Mesenchymal stem cell (in vitro differentiated cells and primary cell): ENCODE results near the gene FAM83F.

ENCODE experiments used
- DNase-seq: peaks from one replicate; pipeline ENCODE4 v3.0.0-alpha.2; 2013
- H2AFZ ChIP-seq: one replicate; pipeline ENCODE4 v1.6.1; 2013; ENCODE audit warnings: low read depth, mild to moderate bottlenecking, control low read depth, inconsistent platforms, low read length, moderate library complexity
- H2AK5ac ChIP-seq: 2 replicates; pipeline ENCODE4 v1.6.1; 2013; ENCODE audit warnings: low read length, moderate library complexity, mild to moderate bottlenecking, inconsistent platforms; ENCODE audit not compliant: severe bottlenecking
- H2BK120ac ChIP-seq: one replicate; pipeline ENCODE4 v1.6.1; 2013; ENCODE audit warnings: low read depth, mild to moderate bottlenecking, inconsistent platforms, low read length, moderate library complexity
- H2BK12ac ChIP-seq, 2 experiments: one replicate each; pipeline ENCODE4 v1.6.1; 2013; ENCODE audit warnings: inconsistent platforms in 2 of 2, low read length in 2 of 2, mild to moderate bottlenecking in 2 of 2, moderate library complexity in 2 of 2, control low read depth in 1 of 2
- H2BK15ac ChIP-seq: one replicate; pipeline ENCODE4 v1.6.1; 2013; ENCODE audit warnings: mild to moderate bottlenecking, low read depth, inconsistent platforms; ENCODE audit not compliant: poor library complexity, severe bottlenecking
- H2BK5ac ChIP-seq: 2 replicates; pipeline ENCODE4 v1.6.1; 2013; ENCODE audit warnings: low read depth, mild to moderate bottlenecking, low read length, control low read depth, inconsistent platforms; ENCODE audit not compliant: poor library complexity, severe bottlenecking
- H3K14ac ChIP-seq, 2 experiments: one replicate each; pipeline ENCODE4 v1.6.1; 2013; ENCODE audit warnings: inconsistent platforms in 2 of 2, low read length in 2 of 2, control low read depth in 1 of 2, mild to moderate bottlenecking in 1 of 2, moderate library complexity in 1 of 2
- H3K18ac ChIP-seq, 2 experiments: one replicate each; pipeline ENCODE4 v1.6.1; 2013; ENCODE audit warnings: inconsistent platforms in 2 of 2, low read length in 2 of 2, control low read depth in 1 of 2, low read depth in 1 of 2, mild to moderate bottlenecking in 1 of 2
- H3K23ac ChIP-seq, 2 experiments: one replicate each; pipeline ENCODE4 v1.6.1; 2013; ENCODE audit warnings: inconsistent platforms in 2 of 2, low read length in 2 of 2, mild to moderate bottlenecking in 2 of 2, moderate library complexity in 2 of 2, control low read depth in 1 of 2
- H3K27ac ChIP-seq: 2 replicates; pipeline ENCODE4 v1.5.1; 2013; ENCODE audit warnings: mild to moderate bottlenecking, moderate library complexity, low read length, control low read depth, inconsistent platforms; ENCODE audit not compliant: poor library complexity, severe bottlenecking
- H3K27me3 ChIP-seq, 2 experiments: 2 replicates each; pipeline versions ENCODE4 v1.6.1 to v1.7.0; 2013; ENCODE audit warnings: low read length in 2 of 2, mild to moderate bottlenecking in 2 of 2, moderate library complexity in 2 of 2, control low read depth in 1 of 2, inconsistent platforms in 1 of 2; ENCODE audit not compliant: control insufficient read depth in 1 of 2, insufficient read depth in 1 of 2
- H3K36me3 ChIP-seq, 2 experiments: 2 replicates each; pipeline versions ENCODE4 v1.6.1 to v1.7.0; 2013; ENCODE audit warnings: low read length in 2 of 2, control low read depth in 1 of 2, inconsistent platforms in 1 of 2, low read depth in 1 of 2, mild to moderate bottlenecking in 1 of 2; ENCODE audit not compliant: insufficient read depth in 2 of 2, control insufficient read depth in 1 of 2
- H3K4ac ChIP-seq, 2 experiments: one replicate each; pipeline ENCODE4 v1.6.1; 2013; ENCODE audit warnings: inconsistent platforms in 2 of 2, low read length in 2 of 2, mild to moderate bottlenecking in 2 of 2, moderate library complexity in 2 of 2, control low read depth in 1 of 2, low read depth in 1 of 2
- H3K4me1 ChIP-seq: 2 replicates; pipeline ENCODE4 v1.6.1; 2013; ENCODE audit warnings: low read depth, low read length, control low read depth; ENCODE audit not compliant: control insufficient read depth, insufficient read depth
- H3K4me2 ChIP-seq: 2 replicates; pipeline ENCODE4 v1.6.1; 2013; ENCODE audit warnings: low read length, mild to moderate bottlenecking, inconsistent platforms; ENCODE audit not compliant: poor library complexity, severe bottlenecking
- H3K4me3 ChIP-seq, 2 experiments: 2 replicates each; pipeline versions ENCODE4 v1.5.1 to v1.7.0; 2013; ENCODE audit warnings: low read length in 2 of 2, mild to moderate bottlenecking in 2 of 2, control low read depth in 1 of 2, low read depth in 1 of 2; ENCODE audit not compliant: insufficient read depth in 1 of 2
- H3K79me1 ChIP-seq: replicated peaks from 2 replicates; pipeline ENCODE4 v1.6.1; 2013; ENCODE audit warnings: mild to moderate bottlenecking, control low read depth, low read length, inconsistent platforms; ENCODE audit not compliant: poor library complexity, severe bottlenecking
- H3K9ac ChIP-seq: 2 replicates; pipeline ENCODE4 v1.7.0; 2013; ENCODE audit warnings: mild to moderate bottlenecking, low read length, moderate library complexity
- H3K9me3 ChIP-seq: 2 replicates; pipeline ENCODE4 v1.7.0; 2013; ENCODE audit warnings: mild to moderate bottlenecking, low read length; ENCODE audit not compliant: control insufficient read depth
- H4K8ac ChIP-seq: one replicate; pipeline ENCODE4 v1.6.1; 2013; ENCODE audit warnings: inconsistent platforms, mild to moderate bottlenecking, low read length, moderate library complexity
- H4K91ac ChIP-seq: one replicate; pipeline ENCODE4 v1.6.1; 2013; ENCODE audit warnings: mild to moderate bottlenecking, low read length, inconsistent platforms
- WGBS: methylation state at CpG from one replicate; pipeline ENCODE4 v1.1.7; 2013; ENCODE audit warnings: mixed read lengths; 5-methylcytosine and 5-hydroxymethylcytosine counted together

The FAM83F gene

DNA sequence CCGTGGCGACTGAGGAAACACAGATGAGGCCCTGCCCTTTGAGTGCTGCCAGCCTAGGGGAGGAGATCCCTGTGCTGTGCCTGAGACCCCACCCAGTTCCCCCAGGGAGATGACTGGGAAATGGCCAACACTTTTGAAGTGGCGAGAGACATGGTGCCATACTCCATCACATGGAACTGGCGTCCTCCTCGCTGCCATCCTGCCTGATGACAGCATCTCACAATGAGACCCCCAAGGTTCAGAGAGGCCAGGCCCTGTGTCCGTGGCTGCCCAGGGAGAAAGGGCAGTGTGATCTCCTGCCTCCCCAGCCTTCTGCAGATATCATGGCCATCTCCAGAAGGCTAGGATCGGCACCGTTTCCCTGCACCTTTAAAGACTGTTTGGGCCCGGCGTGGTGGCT lies 31.1 kb downstream of the FAM83F start:
- H3K9me3 ChIP-seq, result no peaks in the 10 kb centered on the region
- no peak overlapping the region for H3K4ac ChIP-seq
- no peak overlapping the region for H3K18ac ChIP-seq
- no peak for DNase-seq
- H3K27ac ChIP-seq, result no peak overlapping the region
- H3K14ac ChIP-seq, result no peak overlapping the region
- H2AFZ ChIP-seq, result no peak overlapping the region
- H3K4me2 ChIP-seq, result no peak overlapping the region
- H3K36me3 ChIP-seq, result no peaks in the 10 kb centered on the region
- no peak overlapping the region for H2AK5ac ChIP-seq
- no peak overlapping the region for H3K4me3 ChIP-seq
- H3K27me3 ChIP-seq, result peaks cover 42 to 57% of the 10 kb centered on the region in 2 experiments
- 91% methylated on average over 10 of the region's 10 CpGs for WGBS
- H2BK12ac ChIP-seq, result no peak overlapping the region
- H2BK15ac ChIP-seq, result no peak overlapping the region
- H3K4me1 ChIP-seq, result peaks cover 3% of the 10 kb centered on the region
- no peak overlapping the region for H2BK120ac ChIP-seq
- no peak overlapping the region for H3K23ac ChIP-seq
- H4K91ac ChIP-seq, result no peak overlapping the region
- H3K9ac ChIP-seq, result no peak overlapping the region
- no peaks in the 10 kb centered on the region for H3K79me1 ChIP-seq
- H2BK5ac ChIP-seq, result no peak overlapping the region
- no peak overlapping the region for H4K8ac ChIP-seq

GRCh38 chr22:40026641-40027040 lies 31.9 kb downstream of the FAM83F start:
- Histone ChIP-seq H2BK15ac (peak overlapping the region; percentile 31), H2AFZ (no peak overlapping the region), H4K91ac (no peak overlapping the region), H3K9me3 (no peaks in the 10 kb centered on the region), H4K8ac (no peak overlapping the region), H3K27ac (no peak overlapping the region), H2BK120ac (no peak overlapping the region), H3K9ac (no peak overlapping the region), H3K4me1 (peaks cover 1% of the 10 kb centered on the region), H3K27me3 (peaks cover 42 to 54% of the 10 kb centered on the region in 2 experiments), H3K4me3 (no peak overlapping the region), H2AK5ac (no peak overlapping the region), H3K23ac (no peak overlapping the region), H3K4me2 (no peak overlapping the region), H3K18ac (no peak overlapping the region), H2BK5ac (no peak overlapping the region), H3K14ac (no peak overlapping the region), H3K4ac (no peak overlapping the region), H3K79me1 (no peaks in the 10 kb centered on the region), H3K36me3 (no peaks in the 10 kb centered on the region), H2BK12ac (no peak overlapping the region)
- WGBS, result 89% methylated on average over 7 of the region's 7 CpGs
- DNase-seq, result no peak

GRCh38 chr22:40027191-40028097 lies 32.7 kb downstream of the FAM83F start:
- H3K14ac ChIP-seq, result peak overlapping the region in 1 of 2 experiments; percentile 68

DNA sequence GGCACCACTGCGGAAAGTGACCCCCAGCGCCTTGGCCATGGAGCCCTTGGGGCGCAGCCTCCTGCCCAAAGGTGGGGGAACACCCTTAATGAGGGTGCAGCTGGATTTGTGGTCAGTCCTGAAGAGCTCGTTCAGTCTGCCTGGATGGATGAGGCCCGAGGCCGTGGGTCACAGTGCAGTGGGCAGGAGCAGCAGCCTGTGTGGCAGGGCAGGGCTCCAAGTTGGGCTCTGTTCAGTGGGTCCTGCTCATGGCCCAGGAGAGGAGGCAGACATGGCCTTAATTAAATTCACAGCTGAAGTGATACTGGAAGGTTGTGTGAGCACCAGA lies 33.3 kb downstream of the FAM83F start:
- Histone ChIP-seq H2AFZ (no peak overlapping the region), H3K18ac (no peak overlapping the region), H3K4me1 (peaks cover 1% of the 10 kb centered on the region), H3K4me2 (no peak overlapping the region), H3K27me3 (peaks cover 33 to 40% of the 10 kb centered on the region in 2 experiments), H3K36me3 (no peaks in the 10 kb centered on the region), H3K9me3 (no peaks in the 10 kb centered on the region), H3K23ac (no peak overlapping the region), H3K27ac (no peak overlapping the region), H2BK12ac (no peak overlapping the region), H3K14ac (no peak overlapping the region), H2AK5ac (no peak overlapping the region), H3K79me1 (no peaks in the 10 kb centered on the region), H3K4ac (no peak overlapping the region), H4K91ac (no peak overlapping the region), H2BK15ac (no peak overlapping the region), H4K8ac (no peak overlapping the region), H2BK5ac (no peak overlapping the region), H3K4me3 (no peak overlapping the region), H2BK120ac (no peak overlapping the region), H3K9ac (no peak overlapping the region)
- no peak for DNase-seq
- 90% methylated on average over 6 of the region's 6 CpGs for WGBS

More at GRCh38 chr22:40027191-40028097, 32.7 kb downstream of the FAM83F start:
- Histone ChIP-seq H3K79me1 (no peaks in the 10 kb centered on the region), H2AFZ (no peak overlapping the region), H3K23ac (no peak overlapping the region), H4K8ac (no peak overlapping the region), H3K18ac (no peak overlapping the region), H3K36me3 (no peaks in the 10 kb centered on the region), H2AK5ac (no peak overlapping the region), H3K4ac (no peak overlapping the region), H2BK15ac (no peak overlapping the region), H3K4me3 (no peak overlapping the region), H3K4me1 (peaks cover 1% of the 10 kb centered on the region), H2BK5ac (no peak overlapping the region), H3K27ac (no peak overlapping the region), H3K4me2 (no peak overlapping the region), H3K27me3 (peaks cover 38 to 46% of the 10 kb centered on the region in 2 experiments), H4K91ac (peak overlapping the region; percentile 39), H3K9me3 (no peaks in the 10 kb centered on the region), H2BK12ac (no peak overlapping the region), H3K9ac (no peak overlapping the region), H2BK120ac (no peak overlapping the region)
- 82% methylated on average over 20 of the region's 21 CpGs for WGBS
- DNase-seq, result no peak
